ENCODE results near the gene CDHR1.
A peak's percentile ranks its signal among the peaks of the same experiment; 100 is the strongest.

Gene CDHR1

DNA sequence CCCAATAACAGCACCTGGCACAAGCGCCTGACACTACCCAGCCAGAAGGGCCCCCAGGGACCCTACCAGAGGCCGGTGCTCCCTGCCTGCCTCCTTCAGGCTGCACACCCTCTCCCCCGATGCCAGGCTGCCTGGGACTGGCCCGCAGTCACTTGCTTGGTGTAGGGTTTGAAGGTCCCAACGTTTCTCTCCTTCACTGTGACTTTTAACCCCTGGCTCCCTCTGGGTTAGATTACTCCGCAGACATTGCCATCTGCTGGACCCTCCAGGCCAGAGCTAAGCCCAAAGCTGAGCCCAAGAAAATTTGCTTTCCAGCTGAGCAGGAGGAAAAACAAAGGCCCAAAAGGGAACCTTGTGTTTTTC lies 6.9 kb downstream of the CDHR1 start:
- DNase-seq (ENCODE audit: low read depth): no peak

DNA sequence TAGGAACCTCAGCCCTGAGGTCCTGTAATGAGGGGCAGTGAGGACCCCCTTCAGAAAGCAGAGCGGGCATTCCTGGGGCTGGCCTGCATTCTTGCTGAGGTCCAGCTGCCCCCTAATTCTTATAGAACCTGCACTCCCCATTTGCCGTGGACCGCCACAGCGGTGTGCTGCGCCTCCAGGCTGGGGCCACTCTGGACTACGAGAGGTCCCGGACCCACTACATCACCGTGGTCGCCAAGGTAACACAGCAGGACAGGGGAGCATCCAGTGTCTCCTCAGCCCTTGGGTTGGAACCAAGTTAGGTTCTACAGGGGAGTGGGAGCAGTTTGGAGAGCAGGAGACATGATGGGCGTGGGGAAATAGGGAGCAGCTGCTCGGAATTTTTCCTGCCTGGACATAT lies 7.3 kb downstream of the CDHR1 start:
- no peak for DNase-seq (ENCODE audit: low read depth)

DNA sequence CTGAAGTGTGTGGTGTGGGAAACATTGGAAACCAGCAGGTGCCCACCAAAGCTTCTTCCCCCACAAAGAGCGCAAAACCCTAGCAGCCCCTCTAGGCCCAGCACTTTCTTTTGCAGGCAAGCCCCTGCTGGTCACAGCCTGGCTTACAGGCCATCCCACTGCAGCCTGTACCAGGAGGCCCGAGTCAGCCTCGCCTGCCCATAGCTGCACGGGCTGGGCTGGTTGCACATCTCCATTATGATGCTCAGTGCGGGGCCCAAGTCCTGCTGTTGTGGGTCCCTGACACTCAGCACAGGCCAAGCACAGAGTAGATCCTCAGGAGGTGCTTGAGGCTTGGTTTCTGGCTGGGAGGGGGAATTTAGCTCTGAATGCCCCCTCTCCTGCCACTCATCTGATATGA lies 8.0 kb downstream of the CDHR1 start:
- DNase-seq (ENCODE audit: low read depth): no peak

DNA sequence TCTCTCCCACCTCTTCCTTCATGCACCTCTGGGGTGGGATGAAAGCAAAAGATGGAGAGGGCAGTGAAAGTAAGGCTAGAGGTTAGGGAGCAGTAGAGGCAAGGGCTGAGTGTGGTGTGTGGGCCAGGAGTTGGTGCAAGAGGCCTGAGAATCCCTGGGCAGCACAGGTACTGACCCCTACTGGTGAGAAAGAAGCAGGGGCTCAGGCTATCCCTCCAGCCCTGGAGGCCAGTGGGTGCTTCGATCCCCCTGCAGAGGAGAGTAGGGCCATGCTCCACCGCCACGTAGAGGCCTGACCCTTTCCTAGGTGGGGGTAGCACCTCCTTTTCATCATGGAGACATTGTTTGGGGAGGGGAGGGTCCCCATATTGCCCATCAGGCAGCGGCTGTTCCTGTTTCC lies 9.8 kb downstream of the CDHR1 start:
- no peak for DNase-seq (ENCODE audit: low read depth)

DNA sequence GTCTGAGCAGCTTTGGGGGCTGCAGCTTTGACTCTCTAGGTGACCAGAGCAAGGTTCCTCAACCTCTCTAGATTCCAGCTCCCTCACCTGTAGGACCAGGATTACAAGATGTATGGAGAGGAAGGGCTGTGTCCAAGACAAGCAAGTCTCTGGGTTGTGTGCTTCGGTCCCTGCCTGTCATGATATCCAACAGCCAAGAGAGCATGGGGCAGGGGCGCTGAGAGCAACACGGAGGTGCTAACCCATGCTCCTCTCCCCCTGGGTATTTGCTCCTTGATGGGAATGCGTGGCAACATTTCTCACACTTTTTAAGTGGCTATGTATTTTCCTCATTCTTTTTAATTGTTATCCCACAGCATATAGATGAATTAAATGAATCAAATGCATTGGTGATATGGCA lies 10.3 kb downstream of the CDHR1 start:
- no peak for DNase-seq (ENCODE audit: low read depth)

DNA sequence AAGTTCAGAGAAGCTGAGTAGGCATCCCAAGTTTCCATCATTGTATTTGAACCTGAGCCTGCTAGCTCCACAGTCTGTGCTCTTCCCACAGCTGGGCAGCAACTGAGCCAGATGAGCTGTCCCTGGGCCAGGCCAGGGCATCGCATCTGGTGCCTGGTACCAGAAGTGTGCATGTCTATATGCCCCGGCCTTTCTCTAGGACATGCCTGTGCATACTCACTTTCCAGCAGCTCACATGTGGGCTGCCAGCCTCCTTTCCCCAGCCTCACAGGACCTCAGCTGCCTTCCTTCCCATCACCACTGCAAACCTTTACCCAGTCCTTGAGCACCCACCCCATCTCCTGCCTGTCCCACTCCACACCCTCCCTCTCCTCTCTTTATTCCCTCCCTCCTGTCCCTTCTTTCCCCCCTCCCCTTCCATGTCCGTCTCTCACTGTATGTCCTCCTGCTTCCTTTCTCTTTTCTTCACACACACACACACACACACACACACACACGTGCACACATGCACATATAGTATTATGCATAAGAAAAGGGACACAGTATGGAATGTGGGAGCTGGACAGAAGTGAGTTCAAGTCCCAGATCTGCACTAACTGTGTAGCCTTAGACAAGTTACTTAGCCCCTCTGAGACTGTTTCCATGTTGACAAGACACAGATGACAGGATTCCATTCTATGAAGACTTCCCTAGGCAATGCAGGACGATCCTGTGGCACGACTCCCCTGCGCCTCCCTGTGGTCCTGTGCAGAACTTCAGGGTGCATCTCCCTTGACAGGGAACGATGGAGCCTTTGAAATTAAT lies 10.9 kb downstream of the CDHR1 start:
- DNase-seq (ENCODE audit: low read depth): peak; percentile 57

DNA sequence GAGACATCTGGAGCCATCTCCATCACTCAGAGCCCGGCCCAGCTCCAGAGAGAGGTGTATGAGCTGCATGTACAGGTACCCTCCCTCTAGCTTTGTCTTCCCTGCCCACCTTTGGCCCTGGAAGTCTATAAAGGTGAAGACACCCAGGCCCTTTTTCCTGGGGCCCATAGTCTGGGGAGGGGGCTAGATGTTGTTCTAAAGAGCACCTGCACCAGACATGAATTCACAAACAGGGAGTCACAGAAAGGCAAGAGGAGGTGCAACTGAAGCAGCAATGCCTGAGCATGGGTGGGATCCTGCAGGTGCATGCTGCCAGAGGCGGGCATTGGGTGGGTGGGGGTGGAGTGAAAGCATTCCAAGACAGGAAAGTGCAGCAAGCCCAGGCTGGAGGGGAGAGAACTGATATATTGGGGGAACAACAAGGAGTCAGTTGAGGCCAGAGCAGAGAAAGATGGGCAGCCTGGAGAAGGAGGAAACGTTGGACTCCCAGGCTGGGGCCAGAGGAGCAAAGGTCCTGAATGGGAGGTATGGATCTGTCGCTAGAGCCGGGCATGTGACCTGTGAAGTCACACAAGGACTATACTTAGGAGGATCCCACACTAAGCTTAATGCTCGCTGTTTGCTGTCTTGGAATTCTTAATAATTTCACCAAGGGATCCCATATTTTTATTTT lies 11.7 kb downstream of the CDHR1 start:
- DNase-seq (ENCODE audit: low read depth): no peak

DNA sequence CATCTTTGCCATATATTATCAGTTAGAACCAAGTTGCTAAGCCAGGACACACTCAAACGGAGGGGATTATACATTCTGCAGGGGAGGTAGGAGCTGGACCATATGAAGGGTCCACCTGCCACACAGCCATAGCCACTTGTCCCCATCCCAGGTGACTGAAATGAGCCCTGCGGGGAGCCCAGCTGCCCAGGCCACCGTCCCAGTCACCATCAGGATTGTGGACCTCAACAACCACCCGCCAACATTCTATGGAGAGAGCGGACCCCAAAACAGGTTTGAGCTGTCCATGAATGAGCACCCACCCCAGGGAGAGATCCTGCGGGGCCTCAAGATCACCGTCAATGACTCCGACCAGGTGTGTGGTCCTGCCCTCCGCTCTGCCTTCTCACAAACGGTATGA lies 13.7 kb downstream of the CDHR1 start:
- DNase-seq (ENCODE audit: low read depth): no peak

DNA sequence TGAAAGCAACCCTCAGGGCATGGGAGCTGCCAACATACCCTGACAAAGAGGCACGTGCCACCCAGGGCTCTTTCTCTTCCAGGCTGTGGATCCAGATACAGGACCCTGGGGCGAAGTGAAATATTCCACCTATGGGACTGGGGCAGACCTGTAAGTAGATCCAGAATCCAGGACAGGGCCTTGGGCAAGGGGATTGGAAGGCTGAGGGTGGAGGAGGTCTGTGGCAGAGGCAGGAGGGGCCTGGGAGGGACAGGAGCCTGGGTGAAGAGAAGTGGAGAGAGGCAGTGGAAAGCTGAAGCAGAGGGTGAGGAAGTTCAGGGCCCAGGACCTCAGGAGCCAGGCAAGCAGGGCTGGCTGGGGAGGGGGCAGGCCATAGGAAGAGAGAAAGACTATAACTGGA lies 17.2 kb downstream of the CDHR1 start:
- DNase-seq (ENCODE audit: low read depth): no peak

DNA sequence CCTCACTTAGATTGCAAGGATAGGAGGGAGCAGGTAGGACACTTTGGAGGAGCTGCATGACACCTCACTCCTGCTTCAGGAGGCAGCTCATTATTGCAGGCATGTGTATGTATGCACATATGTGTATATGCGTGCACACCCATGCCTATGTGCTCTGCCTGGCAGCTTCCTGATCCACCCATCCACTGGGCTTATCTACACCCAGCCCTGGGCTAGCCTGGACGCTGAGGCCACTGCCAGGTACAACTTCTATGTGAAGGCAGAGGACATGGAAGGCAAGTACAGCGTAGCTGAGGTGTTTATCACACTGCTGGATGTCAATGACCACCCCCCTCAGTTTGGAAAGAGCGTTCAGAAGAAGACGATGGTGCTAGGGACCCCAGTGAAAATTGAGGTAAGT lies 17.7 kb downstream of the CDHR1 start:
- DNase-seq (ENCODE audit: low read depth): no peak

DNA sequence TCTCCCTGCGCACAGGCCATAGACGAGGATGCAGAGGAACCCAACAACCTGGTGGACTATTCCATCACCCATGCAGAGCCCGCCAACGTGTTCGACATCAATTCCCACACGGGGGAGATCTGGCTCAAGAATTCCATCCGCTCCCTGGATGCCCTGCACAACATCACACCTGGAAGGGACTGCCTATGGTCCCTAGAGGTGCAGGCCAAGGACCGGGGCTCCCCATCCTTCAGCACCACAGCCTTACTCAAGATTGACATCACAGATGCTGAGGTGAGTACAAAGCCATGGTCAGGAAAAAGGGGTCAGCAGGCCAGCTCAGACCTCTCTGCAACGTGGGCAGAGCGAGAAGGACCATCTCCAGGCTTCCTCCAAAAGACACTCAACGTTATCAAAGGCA lies 18.7 kb downstream of the CDHR1 start:
- DNase-seq (ENCODE audit: low read depth): no peak

DNA sequence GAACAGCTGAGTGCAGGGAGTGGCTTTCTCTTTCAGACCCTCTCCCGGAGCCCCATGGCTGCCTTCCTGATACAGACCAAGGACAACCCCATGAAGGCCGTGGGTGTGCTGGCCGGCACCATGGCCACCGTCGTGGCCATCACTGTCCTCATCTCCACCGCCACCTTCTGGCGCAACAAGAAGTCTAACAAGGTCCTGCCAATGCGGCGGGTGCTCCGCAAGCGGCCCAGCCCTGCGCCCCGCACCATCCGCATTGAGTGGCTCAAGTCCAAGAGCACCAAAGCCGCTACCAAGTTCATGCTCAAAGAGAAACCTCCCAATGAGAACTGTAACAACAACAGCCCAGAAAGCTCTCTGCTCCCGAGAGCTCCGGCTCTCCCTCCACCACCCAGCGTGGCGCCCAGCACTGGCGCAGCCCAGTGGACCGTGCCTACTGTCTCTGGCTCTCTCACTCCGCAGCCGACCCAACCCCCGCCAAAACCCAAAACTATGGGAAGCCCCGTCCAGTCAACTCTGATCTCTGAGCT lies 19.8 kb downstream of the CDHR1 start:
- DNase-seq (ENCODE audit: low read depth): no peak

DNA sequence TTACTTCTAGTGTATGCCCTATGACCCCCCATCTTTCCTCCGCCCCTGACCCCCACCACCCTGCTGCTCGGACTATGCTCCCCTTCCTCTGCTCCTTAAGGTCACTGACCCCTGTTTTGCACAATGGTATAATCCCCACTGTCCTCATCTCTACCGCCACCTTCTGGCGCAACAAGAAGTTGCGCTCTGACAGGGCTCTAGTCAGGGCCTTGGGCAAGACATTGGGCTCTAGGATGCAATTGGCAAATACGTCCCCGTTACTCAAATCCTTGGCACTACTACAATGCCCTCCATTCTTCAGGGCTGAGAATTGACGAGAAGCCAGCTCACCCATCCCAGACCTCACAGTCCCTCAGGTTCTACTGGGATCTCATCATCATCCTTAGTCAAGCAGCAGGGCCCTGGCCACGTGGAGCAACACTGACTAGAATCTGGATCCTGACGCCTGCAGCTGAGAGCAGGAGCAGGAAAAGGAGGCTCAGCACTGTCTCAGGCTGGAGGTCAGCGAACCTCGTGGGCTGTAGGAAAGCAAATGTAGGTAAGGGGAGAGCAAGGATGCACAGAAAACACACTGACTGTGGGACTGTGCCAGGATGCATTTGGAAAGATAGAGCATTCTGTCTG lies 20.4 kb downstream of the CDHR1 start:
- DNase-seq (ENCODE audit: low read depth): no peak

DNA sequence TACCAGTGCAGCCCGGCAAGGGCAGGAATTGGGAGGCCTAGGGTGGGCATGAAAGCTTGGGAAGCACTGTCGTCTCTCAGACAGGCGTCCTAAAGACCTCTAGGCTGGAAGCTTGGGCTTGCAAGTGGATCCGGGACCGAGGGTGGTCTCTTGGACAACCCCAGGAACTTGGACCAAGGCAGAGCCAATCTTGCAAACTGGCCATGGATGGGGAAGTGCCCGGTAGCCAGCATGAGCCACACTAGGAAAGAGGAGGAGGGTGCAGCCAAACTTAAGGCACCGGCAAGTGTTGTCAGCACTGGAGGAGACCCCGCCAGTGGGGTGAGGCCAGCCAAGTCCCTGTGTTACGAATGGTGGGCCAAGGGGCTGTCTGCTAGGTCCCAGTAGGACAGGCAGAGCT lies 22.5 kb downstream of the CDHR1 start:
- DNase-seq (ENCODE audit: low read depth): no peak

DNA sequence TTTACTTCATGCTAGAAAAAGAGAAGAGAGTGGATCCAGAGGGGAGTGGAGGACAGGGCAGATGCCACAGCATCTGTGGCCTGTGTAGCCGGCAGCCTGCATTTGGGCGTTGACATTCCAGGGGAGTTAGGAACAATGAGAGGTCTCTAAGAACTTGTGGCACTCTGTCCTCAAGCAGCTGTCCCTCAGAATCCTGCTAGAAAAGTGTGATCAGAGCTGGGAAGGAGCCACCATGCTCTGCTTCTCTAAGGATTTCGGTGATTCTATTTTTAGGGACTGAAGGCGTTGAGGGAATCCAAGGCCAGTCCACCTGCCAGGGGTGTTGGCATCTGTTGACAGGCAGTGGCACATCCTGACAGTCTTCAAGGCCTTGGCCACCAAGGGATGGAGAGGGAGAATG lies 23.4 kb downstream of the CDHR1 start:
- DNase-seq (ENCODE audit: low read depth): no peak

DNA sequence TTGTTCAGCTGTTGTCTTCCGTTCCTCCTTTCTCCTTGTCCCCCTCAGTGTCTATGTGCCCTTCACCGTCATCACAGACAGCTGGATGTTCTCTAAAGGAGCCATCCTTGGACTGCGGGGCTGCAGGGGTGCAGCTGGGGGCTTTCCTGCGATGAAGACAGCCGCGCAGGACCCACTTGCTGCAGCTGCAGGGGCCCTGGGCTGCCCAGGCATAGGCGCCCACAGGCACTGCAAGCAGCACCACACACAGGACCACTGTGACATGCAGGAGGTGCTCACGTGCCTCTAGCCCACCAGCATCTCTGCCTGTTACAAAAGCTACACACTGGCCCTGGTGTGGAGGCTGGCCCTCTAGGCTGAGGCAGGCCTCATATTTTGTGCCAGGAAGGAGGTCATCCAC lies 27.6 kb downstream of the CDHR1 start:
- DNase-seq (ENCODE audit: low read depth): no peak

DNA sequence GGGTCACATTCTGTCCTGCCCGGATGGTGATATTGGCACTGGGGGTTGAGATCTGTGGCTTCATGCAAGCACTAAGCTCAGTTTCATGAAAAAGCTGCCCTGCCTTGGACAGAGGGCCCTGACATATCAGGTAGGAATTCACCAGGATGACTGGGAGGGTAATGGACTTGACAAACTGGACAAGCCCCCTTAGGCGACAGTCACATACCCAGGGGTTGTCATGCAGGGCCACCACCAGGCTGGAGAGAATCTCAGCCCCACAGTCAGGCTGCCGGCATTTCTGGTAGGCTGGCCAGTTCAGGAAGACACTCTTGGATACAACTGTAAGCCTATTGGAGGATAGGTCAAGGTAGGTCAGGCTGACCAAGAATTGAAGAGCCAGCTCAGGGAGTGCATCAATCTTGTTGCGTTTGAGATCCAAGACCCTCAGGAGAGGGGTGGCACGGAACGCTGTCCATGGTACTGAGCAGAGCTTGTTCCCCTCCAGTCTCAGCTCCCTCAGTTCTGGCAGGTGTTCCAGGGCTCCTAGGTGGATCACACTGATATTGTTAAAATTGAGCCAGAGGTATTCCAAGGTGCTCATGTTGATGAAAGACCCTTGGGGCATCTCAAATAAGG lies 30.2 kb downstream of the CDHR1 start:
- no peak for DNase-seq (ENCODE audit: low read depth)

DNA sequence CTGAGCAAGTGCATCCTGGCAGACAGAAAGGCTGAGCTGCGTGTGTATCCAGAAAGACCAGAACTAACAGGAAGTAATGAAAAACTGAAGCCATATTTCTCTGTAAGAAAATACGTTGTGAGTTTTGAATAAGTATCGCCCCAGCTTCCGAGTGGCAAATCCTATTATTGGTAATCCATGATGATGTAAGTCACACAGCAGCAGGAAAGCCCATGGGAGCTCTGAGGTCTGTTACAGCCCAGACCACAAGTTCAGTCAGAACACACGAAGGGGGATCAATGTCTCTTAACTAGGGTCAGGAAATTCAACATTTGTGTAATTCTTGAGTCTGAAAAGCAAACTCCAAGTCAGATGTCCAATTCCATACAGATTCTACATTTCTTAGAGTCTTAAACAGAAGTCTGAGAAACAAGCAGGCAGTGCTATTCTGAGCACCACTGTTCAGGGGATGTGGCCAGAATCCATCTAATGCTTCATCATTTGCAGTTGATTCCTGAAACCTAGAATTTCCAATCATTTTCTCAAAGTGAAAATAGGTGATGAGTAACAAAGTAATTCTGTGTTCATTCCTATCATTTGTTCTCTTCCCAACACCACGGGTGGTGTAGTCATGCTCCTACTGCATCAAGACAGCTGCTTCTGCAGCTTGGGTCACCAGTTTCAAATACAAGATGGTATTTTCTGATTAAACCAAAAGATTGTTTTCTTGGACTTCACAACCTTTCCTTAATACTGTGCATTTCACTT lies 31.3 kb downstream of the CDHR1 start, which contains the start of gene LRIT2:
Gene LRIT2, minus strand, starts transcription at position 118 of the 747 bp plus-strand sequence. Its CDS starts 24 bp downstream, at position 94.
- DNase-seq (ENCODE audit: low read depth): no peak

DNA sequence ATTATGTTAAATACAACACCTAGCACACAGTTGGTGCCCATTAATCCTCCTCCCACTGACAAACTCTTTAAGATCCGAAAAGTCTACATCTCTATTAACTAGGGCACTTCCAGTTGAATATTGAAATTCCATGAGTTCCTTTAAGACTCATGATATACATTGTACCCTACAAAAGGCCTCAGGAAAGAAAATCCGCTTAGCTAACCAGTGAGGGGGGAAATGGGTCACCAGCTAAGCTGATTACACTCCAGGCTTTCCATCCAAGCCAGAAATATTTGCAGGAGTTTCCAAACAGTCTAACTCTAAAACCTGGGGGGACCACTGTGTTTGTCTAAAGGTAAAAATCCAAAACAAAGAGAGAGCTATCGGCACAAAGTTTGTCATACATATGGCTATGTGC lies 32.3 kb downstream of the CDHR1 start:
- DNase-seq (ENCODE audit: low read depth): no peak

DNA sequence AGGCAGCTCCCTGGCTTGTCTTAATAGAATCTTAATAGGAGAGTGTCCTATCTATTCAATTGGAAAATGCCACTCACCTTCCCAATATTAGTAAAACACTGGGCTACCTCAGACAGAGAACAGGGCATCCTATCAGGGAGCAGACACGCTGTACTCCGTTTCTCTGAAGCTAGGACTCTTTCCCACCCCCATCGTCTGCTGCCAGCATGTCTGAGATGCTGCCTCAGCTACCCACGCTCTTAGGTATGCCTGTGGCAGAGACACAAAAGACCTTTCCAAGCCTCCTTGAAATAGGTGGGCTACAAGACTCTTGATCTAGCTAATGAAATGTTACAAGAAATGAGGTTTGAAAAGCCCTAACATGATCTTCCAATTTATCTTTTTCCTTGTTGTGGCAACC lies 33.5 kb downstream of the CDHR1 start:
- no peak for DNase-seq (ENCODE audit: low read depth)

DNA sequence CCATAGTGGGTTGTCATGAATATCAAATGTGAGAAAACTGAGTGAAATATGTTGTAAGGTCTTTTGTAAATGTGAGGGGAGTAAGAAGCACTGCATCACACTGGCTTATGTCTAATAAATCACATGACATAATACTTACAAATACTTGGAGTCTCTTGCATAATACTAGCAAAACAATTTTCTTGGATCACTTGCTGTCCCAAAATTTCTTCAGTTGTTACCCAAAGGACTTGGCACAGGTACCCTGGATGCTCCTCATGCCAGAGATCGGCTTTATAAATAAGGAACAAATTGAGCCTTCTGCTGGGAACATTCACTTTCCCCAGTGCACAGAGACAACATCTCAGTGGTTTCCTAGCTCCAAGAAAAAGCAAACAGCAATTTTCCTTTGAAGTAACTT lies 36.0 kb downstream of the CDHR1 start:
- DNase-seq (ENCODE audit: low read depth): no peak

DNA sequence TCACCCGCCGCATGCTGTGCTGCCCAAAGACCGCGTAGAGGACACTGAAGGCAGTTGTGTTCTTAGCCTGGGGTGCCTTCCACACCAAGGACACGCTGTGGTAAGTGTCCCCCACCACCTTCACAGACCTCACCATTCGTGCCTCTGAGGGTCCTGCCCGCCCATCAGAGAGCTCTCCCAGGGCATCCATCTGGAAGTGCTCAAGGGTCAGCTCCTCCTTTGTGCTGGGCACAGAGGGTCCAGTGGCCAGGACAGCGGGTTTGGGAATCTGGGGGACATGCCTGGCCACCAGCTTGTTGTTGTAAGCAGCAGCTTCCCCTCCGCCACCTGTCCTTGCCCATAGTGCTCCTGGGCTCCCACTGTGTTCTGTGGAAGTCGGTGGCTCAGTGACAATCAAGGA lies 38.0 kb downstream of the CDHR1 start:
- DNase-seq (ENCODE audit: low read depth): no peak
